ENCODE measurements around the gene DEFB128. TPM values are rescaled to one million over a fixed set of nuclear protein-coding genes. Genes with fewer than 3 reads are reported as not detected.

The DEFB128 gene
- total RNA-seq, 4 donors from 2014 or later = not detected

- Histone ChIP-seq H3K27ac (no peak overlapping the region), H3K4me3 (no peak overlapping the region), H3K9me3 (no peaks in the 10 kb centered on the region), H3K27me3 (no peaks in the 10 kb centered on the region), H3K36me3 (no peaks in the 10 kb centered on the region), H3K4me1 (no peaks in the 10 kb centered on the region)
- DNase-seq = no peak
- no peak for TF ChIP-seq POLR2A (IDR thresholded peaks at IDR 0.05)
- TF ChIP-seq, protein P1, sequence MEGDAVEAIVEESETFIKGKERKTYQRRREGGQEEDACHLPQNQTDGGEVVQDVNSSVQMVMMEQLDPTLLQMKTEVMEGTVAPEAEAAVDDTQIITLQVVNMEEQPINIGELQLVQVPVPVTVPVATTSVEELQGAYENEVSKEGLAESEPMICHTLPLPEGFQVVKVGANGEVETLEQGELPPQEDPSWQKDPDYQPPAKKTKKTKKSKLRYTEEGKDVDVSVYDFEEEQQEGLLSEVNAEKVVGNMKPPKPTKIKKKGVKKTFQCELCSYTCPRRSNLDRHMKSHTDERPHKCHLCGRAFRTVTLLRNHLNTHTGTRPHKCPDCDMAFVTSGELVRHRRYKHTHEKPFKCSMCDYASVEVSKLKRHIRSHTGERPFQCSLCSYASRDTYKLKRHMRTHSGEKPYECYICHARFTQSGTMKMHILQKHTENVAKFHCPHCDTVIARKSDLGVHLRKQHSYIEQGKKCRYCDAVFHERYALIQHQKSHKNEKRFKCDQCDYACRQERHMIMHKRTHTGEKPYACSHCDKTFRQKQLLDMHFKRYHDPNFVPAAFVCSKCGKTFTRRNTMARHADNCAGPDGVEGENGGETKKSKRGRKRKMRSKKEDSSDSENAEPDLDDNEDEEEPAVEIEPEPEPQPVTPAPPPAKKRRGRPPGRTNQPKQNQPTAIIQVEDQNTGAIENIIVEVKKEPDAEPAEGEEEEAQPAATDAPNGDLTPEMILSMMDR (IDR thresholded peaks at IDR 0.05) = no peak
These were observed 43.6 kb downstream of the DEFB128 start for GRCh38 chr20:145877-146276.

GRCh38 chr20:142290-142689 lies 47.2 kb downstream of the DEFB128 start, which contains the start of gene DEFB126:
Gene DEFB126 (plus strand): TSS chr20:142590. CDS start chr20:142629, 39 bp downstream.
- Histone ChIP-seq H3K4me3 (no peak within 1 kb of the TSS), H3K36me3 (no peaks in the 10 kb centered on the region)

More at GRCh38 chr20:142290-142689, 47.2 kb downstream of the DEFB128 start, which contains the start of gene DEFB126:
- DNase-seq = no peak
- Histone ChIP-seq H3K27ac (no peak within 1 kb of the TSS), H3K9me3 (no peaks in the 10 kb centered on the region), H3K27me3 (no peaks in the 10 kb centered on the region), H3K4me1 (no peaks in the 10 kb centered on the region)
- TF ChIP-seq, protein P1 (IDR thresholded peaks at IDR 0.05) = no peak
- no peak for TF ChIP-seq POLR2A (IDR thresholded peaks at IDR 0.05)

Other genes starting within 250 kb of the DEFB128 start
- gene DEFB125, start 102.0 kb downstream of the DEFB128 start, total RNA-seq = not detected
- not detected for gene DEFB126, start 47.1 kb downstream of the DEFB128 start, total RNA-seq
- gene DEFB127, start 32.3 kb downstream of the DEFB128 start, total RNA-seq = not detected
- not detected for gene DEFB129, start 37.5 kb upstream of the DEFB128 start, total RNA-seq
- gene DEFB132, start 68.0 kb upstream of the DEFB128 start, total RNA-seq = not detected
- 10 to 100 TPM in 2 of 4 donors, 1 to 10 TPM in 2; 6.3 to 41.3 (median 10.5) TPM for gene C20orf96, start 101.0 kb upstream of the DEFB128 start, total RNA-seq
- 10 to 100 TPM in 3 of 4 donors, 1 to 10 TPM in 1; 9.6 to 17.3 (median 13.9) TPM for gene ZCCHC3, start 107.9 kb upstream of the DEFB128 start, total RNA-seq
- 1 to 10 TPM; 1.4 to 7.4 (median 2.5) TPM for gene SOX12, start 135.8 kb upstream of the DEFB128 start, total RNA-seq
- gene NRSN2, start 157.4 kb upstream of the DEFB128 start, total RNA-seq = 1 to 10 TPM; 2.1 to 5.5 (median 4.6) TPM
- 10 to 100 TPM in 2 of 4 donors, 1 to 10 TPM in 2; 8.3 to 22.7 (median 12.1) TPM for gene TRIB3, start 191.0 kb upstream of the DEFB128 start, total RNA-seq
- 100 to 1,000 TPM; 133 to 254 (median 154) TPM for gene RBCK1, start 218.6 kb upstream of the DEFB128 start, total RNA-seq